HG02973 (cell line): Measurements from ENCODE around the gene UMODL1.
"Not testable (repeated sequence)": the region's sequence is repeated elsewhere in the genome, so short reads cannot be mapped to it uniquely, and the experiment has no call there.

Experiments
- ATAC-seq: cut with Tn5 transposase; IDR thresholded peaks from one replicate; pipeline ENCODE4 v1.9.1; 2021; ENCODE audit warnings: moderate library complexity; ENCODE audit not compliant: unreplicated experiment

UMODL1 gene

GRCh38 chr21:42161401-42161955, 90.4 kb downstream of the UMODL1 start:
- ATAC-seq = no peak

DNA sequence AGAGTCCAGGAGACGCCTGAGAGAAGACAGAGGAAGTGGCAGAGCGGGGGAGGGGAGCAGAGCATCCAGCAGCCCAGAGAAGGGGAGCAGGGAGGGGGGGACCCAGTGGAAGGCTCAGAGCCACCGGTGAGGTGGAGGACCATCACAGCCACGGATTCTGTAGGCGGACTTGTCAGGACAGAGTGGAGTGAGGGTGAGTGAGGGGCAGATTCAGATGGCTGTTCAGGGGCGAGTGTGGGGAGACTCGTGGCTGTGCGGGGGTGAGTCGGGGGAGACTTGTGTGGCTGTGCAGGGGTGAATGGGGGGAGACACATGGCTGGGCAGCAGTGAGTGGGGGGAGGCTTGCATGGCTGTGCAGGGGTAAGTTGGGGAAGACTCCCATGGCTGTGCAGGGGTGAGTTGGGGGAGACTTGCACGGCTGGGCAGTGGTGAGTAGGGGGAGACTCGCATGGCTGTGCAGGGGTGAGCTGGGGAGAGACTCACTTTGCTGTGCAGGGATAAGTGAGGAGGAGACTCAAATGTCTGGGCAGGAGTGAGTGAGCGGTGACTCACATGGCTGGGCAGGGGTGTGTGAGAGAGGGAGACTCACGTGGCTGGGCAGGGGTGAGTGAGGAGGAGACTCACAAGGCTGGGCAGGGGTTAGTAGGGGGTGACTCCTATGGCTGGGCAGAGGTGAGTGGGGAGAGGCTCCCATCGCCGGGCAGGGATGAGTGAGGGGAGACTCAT, 91.0 kb downstream of the UMODL1 start:
- no peak for ATAC-seq

- no peak for ATAC-seq
These were observed 91.9 kb downstream of the UMODL1 start for GRCh38 chr21:42162831-42163510.

GRCh38 chr21:42163511-42163863, 92.4 kb downstream of the UMODL1 start:
- no peak for ATAC-seq

DNA sequence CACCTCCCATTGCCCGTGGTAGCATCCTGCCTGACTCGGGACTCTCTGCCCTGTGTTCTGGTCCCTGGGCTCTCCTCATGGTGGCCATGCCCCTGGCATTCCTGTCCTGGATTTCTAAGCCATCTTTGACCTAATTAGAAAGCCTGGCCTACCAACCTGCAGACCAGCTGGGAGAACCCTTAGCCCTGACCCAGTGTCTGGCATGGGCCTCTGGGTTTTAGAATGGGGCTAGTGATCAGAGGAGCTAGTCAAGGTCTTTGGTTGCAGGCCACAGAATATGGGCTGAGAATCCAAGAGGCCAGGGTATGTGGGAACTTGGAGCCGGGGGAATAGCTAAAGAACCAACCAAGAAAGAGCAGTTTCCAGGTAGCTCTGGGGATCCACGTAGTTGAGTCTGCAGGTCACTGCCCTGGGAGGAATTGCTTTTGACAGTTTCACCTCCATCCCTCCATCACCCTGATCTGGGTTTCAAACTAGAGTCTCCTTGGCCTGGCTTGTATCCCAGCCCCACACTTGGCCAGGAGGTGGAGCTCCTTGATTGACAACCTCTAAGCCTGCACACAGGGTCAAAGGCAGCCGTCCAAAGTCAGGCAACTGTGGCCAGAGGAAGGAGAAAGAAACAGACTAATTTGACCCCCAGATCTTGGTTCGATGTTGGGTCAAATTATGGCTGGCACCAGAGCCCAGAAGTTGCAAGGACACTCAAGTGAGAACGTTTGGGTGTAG, 93.1 kb downstream of the UMODL1 start:
- ATAC-seq = no peak

DNA sequence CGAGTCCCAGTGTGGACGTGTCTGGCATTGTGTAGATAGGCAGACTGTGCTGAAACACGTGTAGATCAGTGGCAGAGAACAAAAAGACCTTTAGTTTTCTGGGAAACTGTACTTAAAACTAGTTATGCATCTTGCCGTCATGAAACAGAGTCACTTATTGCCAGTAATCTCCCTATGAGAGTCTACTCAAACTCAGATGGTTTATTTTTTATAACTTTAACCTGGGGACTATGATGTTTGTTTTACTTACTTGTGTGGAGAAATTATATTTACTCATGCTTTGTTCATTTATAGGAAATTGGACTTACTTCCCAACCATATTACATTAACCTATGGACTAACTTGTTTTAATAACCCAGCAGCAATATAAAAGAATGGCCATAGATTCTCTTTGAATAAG, 93.7 kb downstream of the UMODL1 start:
- ATAC-seq = no peak

- ATAC-seq = no peak
These were observed 94.8 kb downstream of the UMODL1 start for GRCh38 chr21:42165901-42166300.

DNA sequence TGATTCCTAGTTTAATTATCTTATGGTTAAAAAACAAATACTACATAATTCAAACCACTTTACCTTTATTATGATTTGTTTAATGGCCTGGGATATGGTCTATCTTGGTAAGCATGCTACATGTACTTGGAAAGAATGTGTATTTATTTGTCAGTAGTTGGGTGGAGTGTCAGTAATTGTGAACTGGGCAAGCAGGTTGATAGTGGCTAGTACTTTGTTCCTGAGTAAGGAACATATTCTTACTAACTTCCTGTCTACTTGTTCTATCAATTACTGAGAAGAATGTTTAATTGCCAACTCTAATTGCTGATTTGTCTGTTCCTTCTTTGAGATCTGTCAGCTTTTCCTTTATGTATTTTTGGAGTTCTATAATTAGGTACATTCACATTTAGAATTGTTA, 98.6 kb downstream of the UMODL1 start:
- ATAC-seq = no peak

GRCh38 chr21:42171091-42172053, 100.3 kb downstream of the UMODL1 start:
- ATAC-seq = no peak

GRCh38 chr21:42172596-42173483, 101.7 kb downstream of the UMODL1 start:
- no peak for ATAC-seq

GRCh38 chr21:42174173-42174572, 103.1 kb downstream of the UMODL1 start:
- no peak for ATAC-seq

GRCh38 chr21:42175110-42175710, 104.1 kb downstream of the UMODL1 start:
- ATAC-seq = no peak

DNA sequence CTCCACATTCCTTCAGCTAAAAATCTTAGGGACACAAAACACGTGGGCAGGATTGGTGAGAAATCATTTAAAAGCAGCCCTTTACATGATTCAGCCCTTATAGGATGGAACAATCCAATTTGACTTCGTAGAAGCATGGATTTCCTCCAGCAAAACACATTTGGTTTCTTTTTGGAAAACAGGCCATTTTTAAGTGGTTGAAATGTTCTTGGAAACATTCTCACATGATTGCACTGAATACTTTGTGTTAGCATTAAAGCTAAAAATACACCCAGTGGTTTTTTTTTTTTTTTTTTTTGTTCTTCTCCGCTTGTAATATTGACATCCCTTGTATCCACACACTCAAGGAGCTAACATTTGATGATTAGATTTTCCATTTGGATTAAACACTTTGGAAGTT, 105.7 kb downstream of the UMODL1 start:
- no peak for ATAC-seq

GRCh38 chr21:42179316-42179715, 108.2 kb downstream of the UMODL1 start:
- no peak for ATAC-seq

DNA sequence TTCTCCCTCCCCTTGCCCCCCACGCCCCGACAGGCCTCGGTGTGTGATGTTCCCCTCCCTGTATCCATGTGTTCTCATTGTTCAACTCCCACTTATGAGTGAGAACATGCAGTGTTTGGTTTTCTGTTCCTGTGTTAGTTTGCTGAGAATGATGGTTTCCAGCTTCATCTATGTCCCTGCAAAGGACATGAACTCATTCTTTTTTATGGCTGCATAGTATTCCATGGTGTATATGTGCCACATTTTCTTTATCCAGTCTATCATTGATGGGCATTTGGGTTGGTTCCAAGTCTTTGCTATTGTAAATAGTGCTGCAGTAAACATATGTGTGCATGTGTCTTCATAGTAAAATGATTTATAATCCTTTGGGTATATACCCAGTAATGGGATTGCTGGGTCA, 108.9 kb downstream of the UMODL1 start:
- ATAC-seq = not testable (repeated sequence)

GRCh38 chr21:42182713-42183371, 111.7 kb downstream of the UMODL1 start:
- no peak for ATAC-seq

- no peak for ATAC-seq
These were observed 112.5 kb downstream of the UMODL1 start for GRCh38 chr21:42183374-42184266.

DNA sequence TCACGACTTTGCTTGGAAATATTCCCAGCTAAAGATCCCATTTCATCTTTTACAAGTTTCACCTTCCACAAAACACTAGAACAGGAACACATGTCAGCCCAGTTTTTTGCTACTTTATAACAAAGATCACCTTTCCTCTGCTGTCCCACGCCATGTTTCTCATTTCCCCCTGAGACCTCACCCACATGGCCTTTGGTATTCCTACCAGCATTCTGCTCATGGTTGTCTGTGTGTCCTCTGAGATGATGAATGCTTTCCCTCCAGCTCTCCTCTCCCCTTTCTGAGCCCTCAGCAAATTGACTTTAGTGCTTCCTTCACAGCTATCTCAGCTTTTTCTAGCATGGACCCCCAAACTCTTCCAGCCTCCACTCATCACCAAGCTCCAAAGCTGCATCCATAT, 115.5 kb downstream of the UMODL1 start:
- ATAC-seq = no peak
